Measurements from ENCODE around the gene MUC12.
"Not testable (repeated sequence)": the region's sequence is repeated elsewhere in the genome, so short reads cannot be mapped to it uniquely, and the experiment has no call there.

The MUC12 gene

GRCh38 chr7:101000025-101000424 lies 30.7 kb downstream of the MUC12 start:
- not testable (repeated sequence) for H3K4me2 ChIP-seq, H3K4me1 ChIP-seq, H3K9ac ChIP-seq, H3K27me3 ChIP-seq, H3K36me3 ChIP-seq, H3K4me3 ChIP-seq, H3K27ac ChIP-seq, H4K20me1 ChIP-seq
- peaks cover 10 to 27% (median 12%) of the 10 kb centered on the region in 11 experiments; a peak in 20 of 22 replicates for H3K9me3 ChIP-seq (replicated peaks in 1 of 11)

GRCh38 chr7:101002333-101002732 lies 33.0 kb downstream of the MUC12 start:
- not testable (repeated sequence) for H3K4me3 ChIP-seq, H3K27ac ChIP-seq, H3K4me1 ChIP-seq, H3K36me3 ChIP-seq, H3K9ac ChIP-seq, H3K27me3 ChIP-seq, H3K4me2 ChIP-seq, H4K20me1 ChIP-seq
- peaks cover 10 to 27% (median 12%) of the 10 kb centered on the region in 11 experiments; a peak in 20 of 22 replicates for H3K9me3 ChIP-seq (replicated peaks in 1 of 11)

- H3K27ac ChIP-seq, H3K27me3 ChIP-seq, H3K4me1 ChIP-seq, H4K20me1 ChIP-seq, H3K4me2 ChIP-seq, H3K9ac ChIP-seq, H3K4me3 ChIP-seq: not testable (repeated sequence)
- peaks cover 0 to 22% (median 0%) of the 10 kb centered on the region in 11 experiments; a peak in 5 of 22 replicates for H3K36me3 ChIP-seq
- H3K9me3 ChIP-seq (replicated peaks in 1 of 11): peaks cover 4 to 23% (median 7%) of the 10 kb centered on the region in 11 experiments; a peak in 17 of 22 replicates
Observed at GRCh38 chr7:101007361-101007760, 38.0 kb downstream of the MUC12 start.

GRCh38 chr7:101009629-101010028 lies 40.3 kb downstream of the MUC12 start:
- no peak overlapping the region for H3K27ac ChIP-seq
- peaks cover 0 to 35% (median 0%) of the 10 kb centered on the region in 11 experiments; a peak in 7 of 22 replicates for H3K36me3 ChIP-seq
- no peak for TF ChIP-seq Cebpa-rat (IDR thresholded peaks at IDR 0.05)
- no peak overlapping the region for H3K4me3 ChIP-seq
- H3K4me2 ChIP-seq: no peak overlapping the region
- no peaks in the 10 kb centered on the region for H3K27me3 ChIP-seq
- peaks cover 0 to 13% (median 0%) of the 10 kb centered on the region in 10 experiments; a peak in 5 of 20 replicates for H3K4me1 ChIP-seq
- peaks cover 0 to 20% (median 0%) of the 10 kb centered on the region in 11 experiments; a peak in 2 of 22 replicates for H3K9me3 ChIP-seq (replicated peaks in 1 of 11)
- H4K20me1 ChIP-seq: peaks cover 0 to 7% (median 0%) of the 10 kb centered on the region in 11 experiments; a peak in 1 of 22 replicates
- H3K9ac ChIP-seq: no peak overlapping the region

- no peak overlapping the region for H3K27ac ChIP-seq
- H3K4me3 ChIP-seq: no peak overlapping the region
- H3K36me3 ChIP-seq: peaks cover 0 to 35% (median 0%) of the 10 kb centered on the region in 11 experiments; a peak in 7 of 22 replicates
- no peak for TF ChIP-seq Cebpa-rat (IDR thresholded peaks at IDR 0.05)
- peaks cover 0 to 16% (median 0%) of the 10 kb centered on the region in 11 experiments; a peak in 2 of 22 replicates for H3K9me3 ChIP-seq (replicated peaks in 1 of 11)
- H4K20me1 ChIP-seq: peaks cover 0 to 7% (median 0%) of the 10 kb centered on the region in 11 experiments; a peak in 1 of 22 replicates
- H3K27me3 ChIP-seq: no peaks in the 10 kb centered on the region
- H3K4me2 ChIP-seq: peak overlapping the region in 2 of 11 experiments; percentile 9 to 14; a peak in 3 of 22 replicates
- H3K4me1 ChIP-seq: peaks cover 17 to 33% (median 20%) of the 10 kb centered on the region in 10 experiments
- no peak overlapping the region for H3K9ac ChIP-seq
Observed at GRCh38 chr7:101012931-101013330, 43.6 kb downstream of the MUC12 start.

- Histone ChIP-seq H3K27me3 (no peaks in the 10 kb centered on the region), H4K20me1 (peaks cover 0 to 7% (median 0%) of the 10 kb centered on the region in 11 experiments; a peak in 1 of 22 replicates), H3K27ac (peak overlapping the region in 5 of 11 experiments; percentile 74 to 100 (median 82); a peak in 5 of 22 replicates), H3K9me3 (replicated peaks in 1 of 11) (peaks cover 0 to 16% (median 0%) of the 10 kb centered on the region in 11 experiments; a peak in 2 of 22 replicates), H3K9ac (peak overlapping the region in 1 of 11 experiments; percentile 98; a peak in 1 of 22 replicates), H3K36me3 (peaks cover 0 to 34% (median 0%) of the 10 kb centered on the region in 11 experiments; a peak in 7 of 22 replicates), H3K4me1 (peaks cover 19 to 42% (median 27%) of the 10 kb centered on the region in 10 experiments), H3K4me3 (no peak overlapping the region), H3K4me2 (peak overlapping the region in 10 of 11 experiments; percentile 86 to 99 (median 94); a peak in 17 of 22 replicates)
- no peak for TF ChIP-seq Cebpa-rat (IDR thresholded peaks at IDR 0.05)
Observed at GRCh38 chr7:101015626-101016025, 46.3 kb downstream of the MUC12 start.

- Histone ChIP-seq H3K27ac (peak overlapping the region; percentile 74 to 100 (median 81)), H3K36me3 (peaks cover 0 to 19% (median 0%) of the 10 kb centered on the region in 11 experiments; a peak in 7 of 22 replicates), H4K20me1 (peaks cover 0 to 7% (median 0%) of the 10 kb centered on the region in 11 experiments; a peak in 1 of 22 replicates), H3K4me3 (peak overlapping the region; percentile 37 to 77 (median 60)), H3K27me3 (no peaks in the 10 kb centered on the region), H3K9me3 (replicated peaks in 1 of 11) (0 out of 22 replicates have a peak, but pooled peaks cover 0 to 7% (median 0%) of the 10 kb centered on the region in 11 experiments), H3K9ac (peak overlapping the region; percentile 68 to 98 (median 74)), H3K4me1 (peaks cover 19 to 42% (median 27%) of the 10 kb centered on the region in 10 experiments), H3K4me2 (peak overlapping the region; percentile 86 to 99 (median 93))
- TF ChIP-seq Cebpa-rat (IDR thresholded peaks at IDR 0.05): no peak
Observed at GRCh38 chr7:101017064-101017777, 47.9 kb downstream of the MUC12 start.

- Histone ChIP-seq H3K4me3 (no peak overlapping the region), H3K27ac (peak overlapping the region in 8 of 11 experiments; percentile 2 to 64 (median 47); a peak in 12 of 22 replicates), H3K9ac (peak overlapping the region in 2 of 11 experiments; percentile 35 to 51; a peak in 4 of 22 replicates)
Observed at GRCh38 chr7:101018271-101019167, 49.2 kb downstream of the MUC12 start.

More at GRCh38 chr7:101018271-101019167, 49.2 kb downstream of the MUC12 start:
- H3K27me3 ChIP-seq: no peaks in the 10 kb centered on the region
- H3K9me3 ChIP-seq (replicated peaks in 1 of 11): peaks cover 0 to 7% (median 0%) of the 10 kb centered on the region in 11 experiments; a peak in 2 of 22 replicates
- no peak for TF ChIP-seq Cebpa-rat (IDR thresholded peaks at IDR 0.05)
- H4K20me1 ChIP-seq: no peaks in the 10 kb centered on the region
- peak overlapping the region in 6 of 11 experiments; percentile 2 to 72 (median 35); a peak in 9 of 22 replicates for H3K4me2 ChIP-seq
- H3K4me1 ChIP-seq: peaks cover 19 to 35% (median 26%) of the 10 kb centered on the region in 10 experiments
- peaks cover 0 to 9% (median 0%) of the 10 kb centered on the region in 11 experiments; a peak in 4 of 22 replicates for H3K36me3 ChIP-seq

Measured in BLaER1 treated with 17β-estradiol and CSF1 and Interleukin-3, amounts not matched to agents 10 nM and 100 nM (cell line).